WTC11 (cell line): Measurements from ENCODE around the gene EGLN1. TPM values are rescaled to one million over a fixed set of nuclear protein-coding genes. Genes with fewer than 3 reads are reported as not detected.
A peak's percentile ranks its signal among the peaks of the same experiment; 100 is the strongest.

Source experiments
- ATAC-seq: fragments of 200-7000 bp; cut with Tn5 transposase; 2 replicates; pipeline ENCODE4 v1.10.0; 2021; ENCODE audit warnings: mild to moderate bottlenecking, moderate library complexity
- CTCF ChIA-PET: fragments of 300-600 bp; sonication (Branson Sonifier 250); formaldehyde crosslinking; loops from one replicate; lab custom pipeline; 2021; ENCODE audit warnings: antibody characterized with exemption; lab: Charles Lee
- POLR2A ChIA-PET: fragments of 350-600 bp; sonication (Branson Sonifier 250); formaldehyde crosslinking; loops from one replicate; lab custom pipeline; 2021; ENCODE audit warnings: antibody characterized with exemption; lab: Charles Lee
- DNase-seq: peaks from one replicate; pipeline ENCODE4 v3.0.0; 2021; ENCODE audit warnings: low spot score
- H3K27ac Mint-ChIP-seq: 2 replicates; pipeline ENCODE4 v1.8.0; 2021; ENCODE audit warnings: mixed read lengths
- H3K27me3 Mint-ChIP-seq: 2 replicates; pipeline ENCODE4 v1.8.0; 2021; ENCODE audit warnings: low read depth, mild to moderate bottlenecking, moderate library complexity, mixed read lengths
- H3K36me3 Mint-ChIP-seq: 2 replicates; pipeline ENCODE4 v1.8.0; 2021; ENCODE audit warnings: mixed read lengths
- H3K4me1 Mint-ChIP-seq: 2 replicates; pipeline ENCODE4 v1.8.0; 2022; ENCODE audit warnings: mixed read lengths
- H3K4me3 Mint-ChIP-seq: 2 replicates; pipeline ENCODE4 v1.8.0; 2021; ENCODE audit warnings: mild to moderate bottlenecking, moderate library complexity, mixed read lengths
- H3K9me3 Mint-ChIP-seq: 2 replicates; pipeline ENCODE4 v1.8.0; 2021; ENCODE audit warnings: mixed read lengths
- AR ChIP-seq: fragments of 250-450 bp; sonication (Bioruptor Pico); IDR thresholded peaks from 2 replicates; pipeline ENCODE4 v1.9.0; 2021; ENCODE audit warnings: mild to moderate bottlenecking
- CBFB ChIP-seq: sonication (generic); formaldehyde crosslinking; IDR thresholded peaks from 2 replicates; pipeline ENCODE4 v1.8.1; 2022; ENCODE audit warnings: mild to moderate bottlenecking, low read depth, missing genetic modification reagents
- CDX4 ChIP-seq: fragments of 250-450 bp; sonication (Bioruptor Pico); IDR thresholded peaks from 2 replicates; pipeline ENCODE4 v1.9.0; 2021; ENCODE audit warnings: moderate library complexity, mild to moderate bottlenecking, inconsistent platforms, borderline replicate concordance
- CREM ChIP-seq: sonication (generic); formaldehyde crosslinking; IDR thresholded peaks from 2 replicates; pipeline ENCODE4 v1.8.1; 2022; ENCODE audit warnings: mild to moderate bottlenecking, missing genetic modification reagents, moderate library complexity
- CTCF ChIP-seq: fragments of 200-600 bp; IDR thresholded peaks from 2 replicates; pipeline ENCODE4 v1.8.0; 2022; ENCODE audit warnings: antibody characterized with exemption
- FOXP1 ChIP-seq: sonication (generic); formaldehyde crosslinking; IDR thresholded peaks from 2 replicates; pipeline ENCODE4 v1.8.0; 2022; ENCODE audit warnings: missing genetic modification reagents, mild to moderate bottlenecking, moderate library complexity, borderline replicate concordance
- GRHL2 ChIP-seq: fragments of 250-450 bp; sonication (Bioruptor Pico); IDR thresholded peaks from 2 replicates; pipeline ENCODE4 v1.8.0; 2022; ENCODE audit warnings: mild to moderate bottlenecking, moderate library complexity; ENCODE audit not compliant: insufficient replicate concordance, severe bottlenecking
- SMAD4 ChIP-seq: sonication (generic); formaldehyde crosslinking; IDR thresholded peaks from 2 replicates; pipeline ENCODE4 v1.8.0; 2022; ENCODE audit warnings: mild to moderate bottlenecking, missing genetic modification reagents
- SP1 ChIP-seq: sonication (generic); formaldehyde crosslinking; conservative IDR thresholded peaks from 2 replicates; pipeline ENCODE4 v1.8.1; 2022; ENCODE audit warnings: missing genetic modification reagents
- TP53 ChIP-seq: sonication (generic); formaldehyde crosslinking; IDR thresholded peaks from 2 replicates; pipeline ENCODE4 v1.8.1; 2023; ENCODE audit warnings: mild to moderate bottlenecking, missing genetic modification reagents
- ZBTB43 ChIP-seq: sonication (generic); formaldehyde crosslinking; IDR thresholded peaks from 2 replicates; pipeline ENCODE4 v1.8.1; 2023; ENCODE audit warnings: mild to moderate bottlenecking, missing genetic modification reagents
- ZNF423 ChIP-seq: fragments of 250-450 bp; sonication (Bioruptor Pico); IDR thresholded peaks from 2 replicates; pipeline ENCODE4 v2.1.2; 2022; ENCODE audit warnings: mild to moderate bottlenecking, moderate library complexity
- ZNF425 ChIP-seq: fragments of 250-450 bp; sonication (Bioruptor Pico); conservative IDR thresholded peaks from 2 replicates; pipeline ENCODE4 v1.9.0; 2021; ENCODE audit warnings: mild to moderate bottlenecking
- ZNF671 ChIP-seq: fragments of 250-450 bp; sonication (Bioruptor Pico); IDR thresholded peaks from 2 replicates; pipeline ENCODE4 v1.8.0; 2021; ENCODE audit warnings: mild to moderate bottlenecking
- total RNA-seq: library from RNA; stranded (reverse); gene quantifications from 3 replicates; pipeline ENCODE4 v1.2.3, GENCODE V29; 2021

EGLN1 gene
- total RNA-seq, 1 experiment from 2014 or later, result 13.7 TPM

- no peaks in the 10 kb centered on the region; the same call in 1 of the 2 replicates for H3K36me3 Mint-ChIP-seq
- TF ChIP-seq ZBTB43 (CRISPR knock-in tag) (no peak), ZNF423 (no peak), CREM (CRISPR knock-in tag) (no peak), SP1 (CRISPR knock-in tag) (no peak), GRHL2 (CRISPR knock-in tag) (no peak), TP53 (CRISPR knock-in tag) (no peak), FOXP1 (no peak), ZNF425 (CRISPR knock-in tag) (no peak), AR (CRISPR knock-in tag) (no peak), CBFB (CRISPR knock-in tag) (no peak)
- H3K9me3 Mint-ChIP-seq, result no peaks in the 10 kb centered on the region
- ATAC-seq (no peak), DNase-seq (no peak)
- no peak overlapping the region for H3K27ac Mint-ChIP-seq
- CTCF ChIA-PET, result no interaction called here
- POLR2A ChIA-PET, result no interaction called here
- no peaks in the 10 kb centered on the region for H3K4me1 Mint-ChIP-seq
- no peak overlapping the region for H3K4me3 Mint-ChIP-seq
- no peaks in the 10 kb centered on the region for H3K27me3 Mint-ChIP-seq
Observed at GRCh38 chr1:231359113-231359512, 63.0 kb downstream of the EGLN1 start.

- ChIA-PET CTCF (interaction anchor here (1.0 to 1.2 kb wide), 2 partner anchors 17 to 238 kb away, joined by 3 read pairs; no protein-coding TSS in a partner anchor), POLR2A (interaction anchor here (0.6 kb wide), 1 partner anchor 119 kb away, joined by 3 read pairs; no protein-coding TSS in a partner anchor)
- Mint-ChIP-seq H3K27ac (no peak overlapping the region), H3K4me3 (no peak overlapping the region), H3K36me3 (peaks cover 3% of the 10 kb centered on the region), H3K27me3 (no peaks in the 10 kb centered on the region), H3K4me1 (no peaks in the 10 kb centered on the region), H3K9me3 (no peaks in the 10 kb centered on the region)
- DNase-seq (no peak), ATAC-seq (peak; percentile 79)
- TF ChIP-seq CTCF (peak; percentile 45), SMAD4 (no peak), ZNF671 (CRISPR knock-in tag) (no peak), CDX4 (CRISPR knock-in tag) (no peak)
Observed at GRCh38 chr1:231357831-231358354, 64.2 kb downstream of the EGLN1 start.
